K562 treated with DMSO at 1 percent for 4 hours (cell line): ENCODE data around the gene AFF1. TPM values are rescaled to one million over a fixed set of nuclear protein-coding genes. Genes with fewer than 3 reads are reported as not detected.

ENCODE experiments used
- total RNA-seq: library from RNA; unstranded; fragments of 300-600 nt; gene quantifications from 2 replicates; pipeline ENCODE4 v1.2.3, GENCODE V29; 2022; ENCODE audit not compliant: insufficient read depth

The AFF1 gene
- 9.4 and 11.5 TPM in 2 replicates for total RNA-seq

GRCh38 chr4:86934771-86935565 lies at the start of gene AFF1:
TSS of gene AFF1 (plus strand) at chr4:86935011. CDS start at chr4:86948534, 13,523 bp downstream.

GRCh38 chr4:86891762-86892635 lies 42.8 kb upstream of the AFF1 start, which contains the start of gene C4orf36:
TSS of gene C4orf36 (minus strand) at chr4:86892422. CDS start at chr4:86891520, 902 bp downstream.

Other genes with a start within 250 kb of the AFF1 start
- gene SLC10A6, start 85.6 kb upstream of the AFF1 start, total RNA-seq = not detected in 2 replicates
- gene C4orf36, start 42.6 kb upstream of the AFF1 start, total RNA-seq = not detected in 2 replicates